Embryonic facial prominence (tissue), 1 donor: ENCODE measurements around the gene HBE1.
"Not testable (repeated sequence)": the region's sequence is repeated elsewhere in the genome, so short reads cannot be mapped to it uniquely, and the experiment has no call there.

ENCODE experiments used
- DNase-seq: peaks from one replicate; pipeline ENCODE4 v3.0.0-alpha.2; 2016; ENCODE audit errors: extremely low spot score

The HBE1 gene

DNA sequence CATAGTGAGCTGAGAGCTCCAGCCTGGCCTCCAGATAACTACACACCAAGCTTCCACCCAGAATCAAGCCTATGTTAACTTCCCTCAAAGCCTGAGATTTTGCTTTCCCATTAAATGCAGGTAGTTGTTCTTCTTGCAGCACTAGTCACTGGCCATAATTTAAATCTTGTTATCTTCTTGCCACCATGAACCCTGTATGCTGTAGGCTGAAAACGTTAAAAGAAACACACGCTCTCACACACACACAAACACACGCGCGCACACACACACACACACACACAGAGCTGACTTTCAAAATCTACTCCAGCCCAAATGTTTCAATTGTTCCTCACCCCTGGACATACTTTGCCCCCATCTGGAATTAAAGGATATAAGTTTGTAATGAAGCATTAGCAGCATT lies 16.3 kb downstream of the HBE1 start:
- not testable (repeated sequence) for DNase-seq

DNA sequence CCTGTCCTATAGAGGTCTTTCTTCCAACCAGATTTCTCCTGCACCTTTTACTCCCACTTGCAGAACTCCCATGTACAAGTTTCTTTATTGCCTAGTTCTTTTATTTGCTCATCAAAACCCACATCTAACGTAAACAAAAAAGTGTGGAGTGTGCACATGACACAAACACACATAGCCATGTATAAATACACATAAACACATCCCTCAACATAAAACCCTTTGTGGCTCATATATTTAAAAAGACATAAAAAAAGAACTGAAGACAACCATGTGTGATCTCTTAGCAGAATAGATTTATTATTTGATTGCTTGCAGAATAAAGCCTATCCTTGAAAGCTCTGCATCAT lies 16.9 kb downstream of the HBE1 start:
- no peak for DNase-seq

GRCh38 chr11:5252192-5252918 lies 17.4 kb downstream of the HBE1 start:
- no peak for DNase-seq

DNA sequence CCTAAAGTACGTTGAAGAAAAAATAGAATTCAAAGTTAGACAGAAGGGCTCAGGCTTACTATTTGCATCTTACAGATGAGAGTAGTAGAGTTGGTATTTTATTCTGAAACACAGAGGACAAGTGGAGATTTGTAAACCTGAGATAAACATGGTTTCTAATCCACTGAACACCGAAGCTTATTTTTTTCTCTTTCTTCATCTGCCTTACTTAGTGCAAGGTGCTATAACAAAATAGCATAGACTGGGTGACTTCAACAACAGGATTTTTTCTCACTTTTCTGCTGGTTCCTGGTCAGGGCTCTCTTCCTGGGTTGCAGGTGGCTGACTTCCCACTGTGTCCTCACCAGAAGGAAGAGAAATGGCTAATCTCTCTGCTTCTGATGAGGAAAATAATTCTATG lies 18.0 kb downstream of the HBE1 start:
- no peak for DNase-seq

- no peak for DNase-seq
Observed at GRCh38 chr11:5250543-5251204, 19.1 kb downstream of the HBE1 start.

DNA sequence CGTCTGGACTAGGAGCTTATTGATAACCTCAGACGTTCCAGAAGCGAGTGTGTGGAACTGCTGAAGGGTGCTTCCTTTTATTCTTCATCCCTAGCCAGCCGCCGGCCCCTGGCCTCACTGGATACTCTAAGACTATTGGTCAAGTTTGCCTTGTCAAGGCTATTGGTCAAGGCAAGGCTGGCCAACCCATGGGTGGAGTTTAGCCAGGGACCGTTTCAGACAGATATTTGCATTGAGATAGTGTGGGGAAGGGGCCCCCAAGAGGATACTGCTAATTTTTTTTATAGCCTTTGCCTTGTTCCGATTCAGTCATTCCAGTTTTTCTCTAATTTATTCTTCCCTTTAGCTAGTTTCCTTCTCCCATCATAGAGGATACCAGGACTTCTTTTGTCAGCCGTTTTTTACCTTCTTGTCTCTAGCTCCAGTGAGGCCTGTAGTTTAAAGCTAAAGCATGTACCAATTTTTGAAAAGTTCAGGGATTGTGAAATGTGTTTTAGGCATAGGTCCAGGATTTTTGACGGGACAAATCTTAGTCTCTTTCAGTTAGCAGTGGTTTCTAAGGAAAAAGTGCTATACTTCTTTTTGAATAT lies 19.8 kb downstream of the HBE1 start, which contains the start of gene HBG1:
HBG1 (minus strand) TSS at position 51 of the 590 bp plus-strand sequence. CDS start 53 bp downstream, outside the sequence.
- DNase-seq: not testable (repeated sequence)

DNA sequence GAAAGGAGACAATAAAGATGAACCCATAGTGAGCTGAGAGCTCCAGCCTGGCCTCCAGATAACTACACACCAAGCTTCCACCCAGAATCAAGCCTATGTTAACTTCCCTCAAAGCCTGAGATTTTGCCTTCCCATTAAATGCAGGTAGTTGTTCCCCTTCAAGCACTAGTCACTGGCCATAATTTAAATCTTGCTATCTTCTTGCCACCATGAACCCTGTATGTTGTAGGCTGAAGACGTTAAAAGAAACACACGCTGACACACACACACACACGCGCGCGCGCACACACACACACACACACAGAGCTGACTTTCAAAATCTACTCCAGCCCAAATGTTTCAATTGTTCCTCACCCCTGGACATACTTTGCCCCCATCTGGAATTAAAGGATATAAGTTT lies 21.2 kb downstream of the HBE1 start:
- not testable (repeated sequence) for DNase-seq

DNA sequence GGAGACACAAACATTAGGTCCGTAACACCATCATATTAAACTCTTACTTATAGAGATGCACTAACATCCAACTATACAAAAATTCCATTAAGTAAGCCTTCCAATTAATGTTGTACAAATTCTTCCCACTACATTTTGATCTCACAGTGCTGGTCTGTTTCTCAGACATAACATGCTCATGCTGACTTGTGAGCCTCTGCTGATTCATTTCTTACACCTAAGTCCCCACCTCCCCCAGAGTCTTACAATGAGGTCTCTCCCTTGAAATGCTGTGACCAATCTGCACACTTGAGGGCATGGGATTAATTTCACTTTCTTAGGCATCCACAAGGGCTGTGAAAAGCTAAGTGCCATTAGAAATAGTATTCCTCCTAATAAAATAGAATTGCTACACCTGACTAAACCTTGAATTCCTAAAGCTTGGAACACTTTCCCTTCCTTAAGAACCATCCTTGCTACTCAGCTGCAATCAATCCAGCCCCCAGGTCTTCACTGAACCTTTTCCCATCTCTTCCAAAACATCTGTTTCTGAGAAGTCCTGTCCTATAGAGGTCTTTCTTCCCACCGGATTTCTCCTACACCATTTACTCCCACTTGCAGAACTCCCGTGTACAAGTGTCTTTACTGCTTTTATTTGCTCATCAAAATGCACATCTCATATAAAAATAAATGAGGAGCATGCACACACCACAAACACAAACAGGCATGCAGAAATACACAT lies 22.1 kb downstream of the HBE1 start:
- DNase-seq: no peak

- no peak for DNase-seq
Observed at GRCh38 chr11:5246772-5247471, 22.8 kb downstream of the HBE1 start.

DNA sequence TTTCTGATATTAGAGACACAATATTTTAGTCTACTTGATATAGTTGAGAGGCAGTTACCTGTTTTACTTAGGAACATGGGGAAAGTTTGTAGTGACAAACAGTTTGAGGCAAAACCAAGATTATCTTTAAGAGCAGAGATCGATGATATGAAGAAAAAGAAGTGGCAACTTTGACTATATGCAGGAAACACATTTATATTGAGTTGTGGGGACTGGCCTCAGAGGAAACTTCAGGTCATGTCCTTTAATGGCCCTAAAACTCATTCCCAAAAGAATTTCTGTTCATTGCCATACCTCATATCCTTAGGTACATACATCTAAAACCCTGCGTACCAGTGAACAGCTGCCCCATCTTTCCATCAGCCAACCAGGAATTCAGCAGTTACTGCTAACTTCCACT lies 24.6 kb downstream of the HBE1 start:
- no peak for DNase-seq

DNA sequence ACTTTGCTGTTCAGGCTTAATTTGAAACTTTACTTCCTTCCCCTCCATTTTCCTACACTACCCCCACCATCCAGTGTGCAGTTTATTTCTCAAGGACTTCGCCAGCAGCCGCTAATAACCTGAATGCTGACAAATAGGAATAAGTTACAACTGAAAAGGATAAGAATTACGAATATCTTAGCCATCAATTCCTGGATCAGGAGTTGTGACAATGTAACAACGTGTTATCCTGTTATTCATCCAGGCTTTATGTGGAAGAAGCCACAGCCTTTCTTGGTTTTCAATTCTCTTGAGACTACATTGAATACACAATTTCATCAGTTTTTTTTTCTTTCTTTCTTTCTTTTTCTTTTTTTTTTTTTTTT lies 25.9 kb downstream of the HBE1 start:
- no peak for DNase-seq

- DNase-seq: no peak
Observed at GRCh38 chr11:5242933-5243815, 26.6 kb downstream of the HBE1 start.

GRCh38 chr11:5242208-5242607 lies 27.5 kb downstream of the HBE1 start:
- no peak for DNase-seq

GRCh38 chr11:5241458-5241857 lies 28.3 kb downstream of the HBE1 start:
- no peak for DNase-seq

DNA sequence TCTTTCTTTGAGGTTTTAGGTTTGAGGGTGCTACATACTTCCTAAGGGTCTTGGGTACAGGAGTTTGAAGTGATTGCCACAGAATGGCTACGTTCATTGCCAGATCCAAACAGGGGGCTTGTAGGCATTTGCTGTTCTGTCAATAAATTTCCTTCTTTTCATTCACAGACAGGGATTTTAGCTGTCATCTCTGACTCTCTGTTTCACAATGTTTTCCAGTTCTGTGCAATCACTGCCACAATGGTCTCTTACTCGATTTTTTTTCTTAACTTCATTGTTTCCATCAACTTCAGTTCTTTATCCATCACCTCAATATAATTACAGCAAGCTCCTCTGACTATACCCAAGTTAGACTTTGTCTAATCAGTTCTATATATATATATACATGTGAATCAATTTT lies 29.3 kb downstream of the HBE1 start:
- DNase-seq: no peak

- no peak for DNase-seq
Observed at GRCh38 chr11:5240056-5240455, 29.7 kb downstream of the HBE1 start.

- no peak for DNase-seq
Observed at GRCh38 chr11:5239046-5239445, 30.7 kb downstream of the HBE1 start.

DNA sequence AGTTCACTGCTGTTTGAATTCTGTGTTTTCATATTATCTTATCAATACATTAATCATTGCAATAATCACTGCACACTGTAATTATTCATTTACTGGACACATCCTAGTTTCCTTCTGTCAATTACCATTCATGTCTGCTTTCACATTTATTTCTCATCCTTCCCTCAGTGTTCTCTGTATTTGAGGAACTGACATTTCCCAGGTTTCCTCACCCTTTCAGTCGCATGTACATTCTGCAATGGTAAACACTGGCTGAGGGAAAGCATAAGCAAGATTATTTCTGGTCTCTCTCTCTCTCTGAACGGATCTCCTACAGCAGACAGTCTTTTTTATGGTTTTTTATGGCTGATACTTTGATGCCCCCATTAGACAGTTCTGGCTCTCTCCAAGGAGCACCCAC lies 31.3 kb downstream of the HBE1 start:
- no peak for DNase-seq

- DNase-seq: no peak
Observed at GRCh38 chr11:5237420-5237819, 32.3 kb downstream of the HBE1 start.

DNA sequence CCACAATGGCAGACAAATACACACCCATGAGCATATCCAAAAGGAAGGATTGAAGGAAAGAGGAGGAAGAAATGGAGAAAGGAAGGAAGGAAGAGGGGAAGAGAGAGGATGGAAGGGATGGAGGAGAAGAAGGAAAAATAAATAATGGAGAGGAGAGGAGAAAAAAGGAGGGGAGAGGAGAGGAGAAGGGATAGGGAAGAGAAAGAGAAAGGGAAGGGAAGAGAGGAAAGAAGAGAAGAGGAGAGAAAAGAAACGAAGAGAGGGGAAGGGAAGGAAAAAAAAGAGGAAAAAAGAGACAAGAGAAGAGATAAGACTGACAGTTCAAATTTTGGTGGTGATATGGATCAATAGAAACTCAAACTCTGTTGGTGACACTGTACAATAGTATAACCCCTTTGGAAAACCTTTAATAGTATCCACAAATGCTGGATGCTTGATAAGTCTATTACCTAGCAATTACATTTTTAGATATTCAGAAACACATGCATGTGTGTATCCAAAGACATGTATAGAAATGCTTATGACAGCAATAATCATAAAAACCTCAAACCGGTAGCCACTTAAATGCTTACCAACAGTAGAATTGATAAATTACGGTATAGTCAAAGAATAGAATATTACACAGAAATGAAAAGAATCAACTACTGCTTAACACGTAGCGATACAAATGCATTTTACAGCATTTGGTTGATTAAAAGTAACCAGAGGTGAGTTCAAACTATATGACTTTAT lies 34.2 kb downstream of the HBE1 start:
- DNase-seq: no peak
